Hair follicle dermal papilla cell (primary cell): ENCODE measurements around the gene TDRD9. TPM values are rescaled to one million over a fixed set of nuclear protein-coding genes. Genes with fewer than 3 reads are reported as not detected.

ENCODE experiments used
- small RNA-seq: library from RNA; depleted of rRNA; stranded (forward); fragments of <200 nt; gene quantifications from one replicate; pipeline ENCODE3, GENCODE V24; 2012
- total RNA-seq: library from RNA; depleted of rRNA; stranded (reverse); fragments of >200 nt; gene quantifications from 2 replicates; pipeline ENCODE4 v1.2.3, GENCODE V29; 2012

Gene TDRD9, protein sequence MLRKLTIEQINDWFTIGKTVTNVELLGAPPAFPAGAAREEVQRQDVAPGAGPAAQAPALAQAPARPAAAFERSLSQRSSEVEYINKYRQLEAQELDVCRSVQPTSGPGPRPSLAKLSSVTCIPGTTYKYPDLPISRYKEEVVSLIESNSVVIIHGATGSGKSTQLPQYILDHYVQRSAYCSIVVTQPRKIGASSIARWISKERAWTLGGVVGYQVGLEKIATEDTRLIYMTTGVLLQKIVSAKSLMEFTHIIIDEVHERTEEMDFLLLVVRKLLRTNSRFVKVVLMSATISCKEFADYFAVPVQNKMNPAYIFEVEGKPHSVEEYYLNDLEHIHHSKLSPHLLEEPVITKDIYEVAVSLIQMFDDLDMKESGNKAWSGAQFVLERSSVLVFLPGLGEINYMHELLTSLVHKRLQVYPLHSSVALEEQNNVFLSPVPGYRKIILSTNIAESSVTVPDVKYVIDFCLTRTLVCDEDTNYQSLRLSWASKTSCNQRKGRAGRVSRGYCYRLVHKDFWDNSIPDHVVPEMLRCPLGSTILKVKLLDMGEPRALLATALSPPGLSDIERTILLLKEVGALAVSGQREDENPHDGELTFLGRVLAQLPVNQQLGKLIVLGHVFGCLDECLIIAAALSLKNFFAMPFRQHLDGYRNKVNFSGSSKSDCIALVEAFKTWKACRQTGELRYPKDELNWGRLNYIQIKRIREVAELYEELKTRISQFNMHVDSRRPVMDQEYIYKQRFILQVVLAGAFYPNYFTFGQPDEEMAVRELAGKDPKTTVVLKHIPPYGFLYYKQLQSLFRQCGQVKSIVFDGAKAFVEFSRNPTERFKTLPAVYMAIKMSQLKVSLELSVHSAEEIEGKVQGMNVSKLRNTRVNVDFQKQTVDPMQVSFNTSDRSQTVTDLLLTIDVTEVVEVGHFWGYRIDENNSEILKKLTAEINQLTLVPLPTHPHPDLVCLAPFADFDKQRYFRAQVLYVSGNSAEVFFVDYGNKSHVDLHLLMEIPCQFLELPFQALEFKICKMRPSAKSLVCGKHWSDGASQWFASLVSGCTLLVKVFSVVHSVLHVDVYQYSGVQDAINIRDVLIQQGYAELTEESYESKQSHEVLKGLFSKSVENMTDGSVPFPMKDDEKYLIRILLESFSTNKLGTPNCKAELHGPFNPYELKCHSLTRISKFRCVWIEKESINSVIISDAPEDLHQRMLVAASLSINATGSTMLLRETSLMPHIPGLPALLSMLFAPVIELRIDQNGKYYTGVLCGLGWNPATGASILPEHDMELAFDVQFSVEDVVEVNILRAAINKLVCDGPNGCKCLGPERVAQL (N-terminal part only)
- 1.3 and 2.3 TPM in 2 replicates for total RNA-seq

GRCh38 chr14:103928011-103928890 lies at the start of gene TDRD9:
TDRD9 (plus strand) TSS chr14:103928456; CDS start chr14:103928510, 54 bp downstream.

DNA sequence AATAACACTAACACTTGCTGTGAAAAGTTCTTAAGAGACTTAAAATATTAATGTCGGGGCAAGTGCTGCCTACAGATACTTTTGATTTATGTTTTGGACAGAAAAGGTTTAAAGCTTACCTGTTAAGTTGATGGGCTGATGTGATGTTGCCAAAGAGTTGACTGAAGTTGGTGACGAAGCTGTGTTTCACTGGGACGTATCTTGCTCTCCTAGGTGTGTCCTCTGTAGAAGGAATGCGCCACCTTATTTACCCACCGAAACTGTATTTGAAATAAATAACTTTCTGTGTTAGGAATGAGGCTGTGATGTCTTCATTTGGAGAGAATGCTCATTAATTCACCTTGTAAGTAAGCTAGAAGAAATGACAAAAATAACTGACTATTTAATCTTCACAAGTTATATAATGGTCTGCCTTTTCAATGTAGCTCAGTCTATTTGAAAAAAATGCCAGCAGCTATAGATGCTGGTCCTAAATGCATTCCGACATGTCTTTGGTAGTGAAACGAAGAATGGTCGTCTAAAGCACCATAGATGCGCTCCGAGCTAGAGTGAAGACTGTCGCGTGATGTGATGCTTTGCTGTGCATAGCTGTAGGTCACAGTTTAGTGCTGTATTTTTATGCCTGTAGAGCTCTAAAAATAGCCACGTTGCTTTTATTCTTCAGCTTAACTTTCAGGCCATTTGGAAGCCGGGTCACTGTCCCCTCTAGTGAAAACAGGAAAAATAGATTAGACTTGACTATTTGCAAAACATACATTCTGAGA lies 13.9 kb downstream of the TDRD9 start, which contains the start of gene RD3L:
TSS of gene RD3L (minus strand) at position 557 of the 764 bp plus-strand sequence. CDS start 834 bp downstream, outside the sequence.

GRCh38 chr14:104085032-104085888 lies 157.0 kb downstream of the TDRD9 start, which contains the start of gene ASPG:
ASPG (plus strand) TSS chr14:104085700; CDS start chr14:104085771, 71 bp downstream.

Small RNA genes within 50 kb of the gene (small RNA-seq; reads per million reads assigned to genes)
- not detected for gene RN7SL634P

Other genes starting within 250 kb of the TDRD9 start
- 2.3 and 4.0 TPM in 2 replicates for gene XRCC3, start 213.0 kb upstream of the TDRD9 start, total RNA-seq
- gene ZFYVE21, start 212.6 kb upstream of the TDRD9 start, total RNA-seq: 35.0 and 45.5 TPM in 2 replicates
- 2.6 and 2.8 TPM in 2 replicates for gene PPP1R13B, start 80.9 kb upstream of the TDRD9 start, total RNA-seq
- gene RD3L, start 14.1 kb downstream of the TDRD9 start, total RNA-seq: not detected in 2 replicates
- gene ASPG, start 157.2 kb downstream of the TDRD9 start, total RNA-seq: under 0.01 TPM in 1 of 2 replicates, not detected in the other
- gene KIF26A, start 210.1 kb downstream of the TDRD9 start, total RNA-seq: 0.24 and 1.5 TPM in 2 replicates